ENCODE measurements around the gene RNASEL.

DNA sequence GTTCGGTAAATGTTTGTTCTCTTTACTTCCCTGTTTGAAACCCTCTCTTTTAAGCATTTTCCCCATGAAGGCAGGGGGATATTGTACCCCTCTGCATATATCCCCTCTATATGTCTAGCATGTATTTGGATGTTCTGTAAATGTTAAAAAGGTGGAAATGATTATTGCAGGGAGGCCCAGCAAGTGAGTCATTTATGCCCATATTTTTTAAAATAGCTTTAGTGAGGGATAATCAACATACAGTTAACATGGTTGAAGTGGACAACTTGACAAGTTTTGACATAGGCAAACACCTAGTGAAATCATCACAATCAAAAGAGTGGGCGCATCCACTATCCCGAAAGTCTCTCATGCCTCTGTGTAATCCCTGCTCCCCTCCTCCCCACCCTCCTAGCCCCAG, 36.0 kb upstream of the RNASEL start:
- no peak for TF ChIP-seq POLR2A (IDR thresholded peaks at IDR 0.05)
- TF ChIP-seq, protein P1, sequence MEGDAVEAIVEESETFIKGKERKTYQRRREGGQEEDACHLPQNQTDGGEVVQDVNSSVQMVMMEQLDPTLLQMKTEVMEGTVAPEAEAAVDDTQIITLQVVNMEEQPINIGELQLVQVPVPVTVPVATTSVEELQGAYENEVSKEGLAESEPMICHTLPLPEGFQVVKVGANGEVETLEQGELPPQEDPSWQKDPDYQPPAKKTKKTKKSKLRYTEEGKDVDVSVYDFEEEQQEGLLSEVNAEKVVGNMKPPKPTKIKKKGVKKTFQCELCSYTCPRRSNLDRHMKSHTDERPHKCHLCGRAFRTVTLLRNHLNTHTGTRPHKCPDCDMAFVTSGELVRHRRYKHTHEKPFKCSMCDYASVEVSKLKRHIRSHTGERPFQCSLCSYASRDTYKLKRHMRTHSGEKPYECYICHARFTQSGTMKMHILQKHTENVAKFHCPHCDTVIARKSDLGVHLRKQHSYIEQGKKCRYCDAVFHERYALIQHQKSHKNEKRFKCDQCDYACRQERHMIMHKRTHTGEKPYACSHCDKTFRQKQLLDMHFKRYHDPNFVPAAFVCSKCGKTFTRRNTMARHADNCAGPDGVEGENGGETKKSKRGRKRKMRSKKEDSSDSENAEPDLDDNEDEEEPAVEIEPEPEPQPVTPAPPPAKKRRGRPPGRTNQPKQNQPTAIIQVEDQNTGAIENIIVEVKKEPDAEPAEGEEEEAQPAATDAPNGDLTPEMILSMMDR (IDR thresholded peaks at IDR 0.05), result no peak
- TF ChIP-seq POLR2AphosphoS5 (IDR thresholded peaks at IDR 0.05), result no peak
- no peak for TF ChIP-seq EP300 (IDR thresholded peaks at IDR 0.05)

Measured in upper lobe of left lung (tissue), 4 donors.